ENCODE measurements around the gene LOXHD1.

Gene LOXHD1

DNA sequence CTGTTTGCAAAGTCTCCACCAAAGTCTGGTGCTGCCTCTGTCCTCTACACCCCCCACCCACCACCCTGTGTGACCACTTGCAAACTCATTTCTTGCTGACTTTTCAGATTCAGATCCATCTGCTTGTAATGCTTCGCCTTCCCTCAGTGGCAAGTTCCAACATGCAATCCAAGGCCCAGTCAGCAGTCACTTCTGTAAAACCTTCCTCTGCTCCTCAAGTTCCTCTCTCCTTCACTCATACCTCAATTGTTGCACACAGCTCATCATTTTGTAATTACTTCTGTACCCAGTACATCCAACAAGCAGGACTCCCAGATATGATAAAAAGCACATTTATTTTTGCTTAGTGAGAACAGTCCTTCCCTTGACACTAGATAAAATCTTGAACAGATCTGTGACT lies 6.5 kb upstream of the LOXHD1 start:
- no peak overlapping the region for H3K9ac ChIP-seq (ENCODE audit: low read depth, low read length)
- H4K20me1 ChIP-seq (ENCODE audit: insufficient read depth, low read length), result no peaks in the 10 kb centered on the region
- TF ChIP-seq, protein P1, sequence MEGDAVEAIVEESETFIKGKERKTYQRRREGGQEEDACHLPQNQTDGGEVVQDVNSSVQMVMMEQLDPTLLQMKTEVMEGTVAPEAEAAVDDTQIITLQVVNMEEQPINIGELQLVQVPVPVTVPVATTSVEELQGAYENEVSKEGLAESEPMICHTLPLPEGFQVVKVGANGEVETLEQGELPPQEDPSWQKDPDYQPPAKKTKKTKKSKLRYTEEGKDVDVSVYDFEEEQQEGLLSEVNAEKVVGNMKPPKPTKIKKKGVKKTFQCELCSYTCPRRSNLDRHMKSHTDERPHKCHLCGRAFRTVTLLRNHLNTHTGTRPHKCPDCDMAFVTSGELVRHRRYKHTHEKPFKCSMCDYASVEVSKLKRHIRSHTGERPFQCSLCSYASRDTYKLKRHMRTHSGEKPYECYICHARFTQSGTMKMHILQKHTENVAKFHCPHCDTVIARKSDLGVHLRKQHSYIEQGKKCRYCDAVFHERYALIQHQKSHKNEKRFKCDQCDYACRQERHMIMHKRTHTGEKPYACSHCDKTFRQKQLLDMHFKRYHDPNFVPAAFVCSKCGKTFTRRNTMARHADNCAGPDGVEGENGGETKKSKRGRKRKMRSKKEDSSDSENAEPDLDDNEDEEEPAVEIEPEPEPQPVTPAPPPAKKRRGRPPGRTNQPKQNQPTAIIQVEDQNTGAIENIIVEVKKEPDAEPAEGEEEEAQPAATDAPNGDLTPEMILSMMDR (IDR thresholded peaks at IDR 0.05; ENCODE audit: borderline replicate concordance, extremely low read depth, low read length, poor library complexity, severe bottlenecking), result no peak
- no peak for TF ChIP-seq EZH2 (IDR thresholded peaks at IDR 0.05; ENCODE audit: borderline replicate concordance, low read depth, low read length, severe bottlenecking)
- H3K27me3 ChIP-seq (ENCODE audit: insufficient read depth, low read length, poor library complexity), result peaks cover 10% of the 10 kb centered on the region
- H3K36me3 ChIP-seq (ENCODE audit: insufficient read depth, low read length), result no peaks in the 10 kb centered on the region
- no peak overlapping the region for H3K4me2 ChIP-seq (ENCODE audit: insufficient read depth, low read length)
- H2AFZ ChIP-seq (ENCODE audit: low read depth, low read length), result no peak overlapping the region
- no peaks in the 10 kb centered on the region for H3K4me1 ChIP-seq (ENCODE audit: insufficient read depth, low read length)
- H3K4me3 ChIP-seq (ENCODE audit: low read depth in 1 of 2, low read length in 2 of 2), result no peak overlapping the region
- no peak for ATAC-seq (ENCODE audit: insufficient read depth, low read depth)
- no peaks in the 10 kb centered on the region for H3K9me3 ChIP-seq (ENCODE audit: insufficient read depth, low read length, severe bottlenecking)
- H3K27ac ChIP-seq (ENCODE audit: low read length), result no peak overlapping the region
- no peaks in the 10 kb centered on the region for H3K79me2 ChIP-seq (ENCODE audit: insufficient read depth, low read length)
- no peak for DNase-seq

- ATAC-seq (ENCODE audit: insufficient read depth, low read depth) (no peak), DNase-seq (no peak)
- Histone ChIP-seq H4K20me1 (ENCODE audit: insufficient read depth, low read length) (no peaks in the 10 kb centered on the region), H3K27me3 (ENCODE audit: insufficient read depth, low read length, poor library complexity) (peaks cover 8% of the 10 kb centered on the region), H3K79me2 (ENCODE audit: insufficient read depth, low read length) (no peaks in the 10 kb centered on the region), H3K36me3 (ENCODE audit: insufficient read depth, low read length) (no peaks in the 10 kb centered on the region), H3K9ac (ENCODE audit: low read depth, low read length) (no peak overlapping the region), H3K4me2 (ENCODE audit: insufficient read depth, low read length) (no peak overlapping the region), H2AFZ (ENCODE audit: low read depth, low read length) (no peak overlapping the region), H3K4me1 (ENCODE audit: insufficient read depth, low read length) (peaks cover 3% of the 10 kb centered on the region; the same call in 1 of the 2 replicates), H3K27ac (ENCODE audit: low read length) (no peak overlapping the region), H3K4me3 (ENCODE audit: low read depth in 1 of 2, low read length in 2 of 2) (no peak overlapping the region), H3K9me3 (ENCODE audit: insufficient read depth, low read length, severe bottlenecking) (no peaks in the 10 kb centered on the region)
- no peak for TF ChIP-seq EZH2 (IDR thresholded peaks at IDR 0.05; ENCODE audit: borderline replicate concordance, low read depth, low read length, severe bottlenecking)
- TF ChIP-seq, protein P1 (IDR thresholded peaks at IDR 0.05; ENCODE audit: borderline replicate concordance, extremely low read depth, low read length, poor library complexity, severe bottlenecking), result no peak
These were observed 4.1 kb upstream of the LOXHD1 start for GRCh38 chr18:46660957-46661749.

- no peak for DNase-seq
- Histone ChIP-seq H2AFZ (ENCODE audit: low read depth, low read length) (no peak overlapping the region), H3K4me3 (ENCODE audit: low read depth in 1 of 2, low read length in 2 of 2) (no peak overlapping the region), H3K4me2 (ENCODE audit: insufficient read depth, low read length) (no peak overlapping the region), H3K27ac (ENCODE audit: low read length) (no peak overlapping the region), H3K79me2 (ENCODE audit: insufficient read depth, low read length) (no peaks in the 10 kb centered on the region), H3K4me1 (ENCODE audit: insufficient read depth, low read length) (peaks cover 6% of the 10 kb centered on the region), H3K9me3 (ENCODE audit: insufficient read depth, low read length, severe bottlenecking) (no peaks in the 10 kb centered on the region), H4K20me1 (ENCODE audit: insufficient read depth, low read length) (no peaks in the 10 kb centered on the region), H3K9ac (ENCODE audit: low read depth, low read length) (no peak overlapping the region), H3K36me3 (ENCODE audit: insufficient read depth, low read length) (no peaks in the 10 kb centered on the region), H3K27me3 (ENCODE audit: insufficient read depth, low read length, poor library complexity) (peaks cover 4% of the 10 kb centered on the region)
- no peak for TF ChIP-seq EZH2 (IDR thresholded peaks at IDR 0.05; ENCODE audit: borderline replicate concordance, low read depth, low read length, severe bottlenecking)
- TF ChIP-seq, protein P1 (IDR thresholded peaks at IDR 0.05; ENCODE audit: borderline replicate concordance, extremely low read depth, low read length, poor library complexity, severe bottlenecking), result no peak
- no peak for ATAC-seq (ENCODE audit: insufficient read depth, low read depth)
These were observed 2.5 kb upstream of the LOXHD1 start for GRCh38 chr18:46659484-46659883.
